ENCODE data around the gene RAB3C. TPM values are rescaled to one million over a fixed set of nuclear protein-coding genes. Genes with fewer than 3 reads are reported as not detected.

RAB3C gene
- total and polyA plus RNA-seq, 2 experiments from 2014 or later: 15.0 to 30.6 TPM

GRCh38 chr5:58886315-58887207 is 303.7 kb downstream of the RAB3C start:
- DNase-seq (ENCODE audit: low spot score) (peak; percentile 88), ATAC-seq (peak; percentile 97)
- no peaks in the 10 kb centered on the region; the same call in 1 of the 2 replicates for H3K4me1 ChIP-seq (ENCODE audit: insufficient read depth)
- no peak overlapping the region for H3K27ac Mint-ChIP-seq
- no peaks in the 10 kb centered on the region for H4K20me1 ChIP-seq (replicated peaks; ENCODE audit: insufficient read depth)
- TF ChIP-seq CTCF (conservative IDR thresholded peaks at IDR 0.05; ENCODE audit: low read depth in 2 of 2) (peak; percentile 94), EZH2 (IDR thresholded peaks at IDR 0.05; ENCODE audit: low read depth, unreplicated experiment) (no peak)
- no peaks in the 10 kb centered on the region for H3K79me2 ChIP-seq (replicated peaks; ENCODE audit: insufficient read depth)
- no peaks in the 10 kb centered on the region for H3K27me3 Mint-ChIP-seq (ENCODE audit: insufficient read depth, low read depth, poor library complexity)
- no peak overlapping the region for H3K4me2 ChIP-seq
- H3F3A ChIP-seq (replicated peaks; ENCODE audit: low read depth): no peaks in the 10 kb centered on the region
- H3K36me3 Mint-ChIP-seq (ENCODE audit: low read depth): peaks cover 3% of the 10 kb centered on the region; the same call in 1 of the 3 replicates
- H2AFZ ChIP-seq: peak overlapping the region; percentile 90
- no peak overlapping the region for H3K4me3 Mint-ChIP-seq
- no peaks in the 10 kb centered on the region for H3K9me2 ChIP-seq (ENCODE audit: insufficient read depth)
- H3K36me3 ChIP-seq (ENCODE audit: insufficient read depth): no peaks in the 10 kb centered on the region
- no peak overlapping the region for H3K4me3 ChIP-seq
- peaks cover 8% of the 10 kb centered on the region; the same call in 2 of the 3 replicates for H3K9me3 Mint-ChIP-seq
- no peak overlapping the region for H3K27ac ChIP-seq (ENCODE audit: low read depth)
- H3K27me3 ChIP-seq (ENCODE audit: insufficient read depth): no peaks in the 10 kb centered on the region
- peaks cover 15% of the 10 kb centered on the region for H3K4me1 Mint-ChIP-seq

GRCh38 chr5:58887311-58887710 is 304.4 kb downstream of the RAB3C start:
- Histone ChIP-seq H3K4me3 (no peak overlapping the region), H3K27me3 (ENCODE audit: insufficient read depth) (no peaks in the 10 kb centered on the region), H3K79me2 (replicated peaks; ENCODE audit: insufficient read depth) (no peaks in the 10 kb centered on the region), H2AFZ (peak overlapping the region; percentile 90), H3K9me2 (ENCODE audit: insufficient read depth) (no peaks in the 10 kb centered on the region), H3K27ac (ENCODE audit: low read depth) (no peak overlapping the region), H4K20me1 (replicated peaks; ENCODE audit: insufficient read depth) (no peaks in the 10 kb centered on the region), H3K4me2 (no peak overlapping the region), H3K36me3 (ENCODE audit: insufficient read depth) (no peaks in the 10 kb centered on the region), H3K4me1 (ENCODE audit: insufficient read depth) (no peaks in the 10 kb centered on the region; the same call in 1 of the 2 replicates), H3F3A (replicated peaks; ENCODE audit: low read depth) (no peaks in the 10 kb centered on the region)
- Mint-ChIP-seq H3K27ac (no peak overlapping the region), H3K36me3 (ENCODE audit: low read depth) (peaks cover 3% of the 10 kb centered on the region; the same call in 1 of the 3 replicates), H3K27me3 (ENCODE audit: insufficient read depth, low read depth, poor library complexity) (no peaks in the 10 kb centered on the region), H3K4me3 (no peak overlapping the region), H3K9me3 (peaks cover 8% of the 10 kb centered on the region; the same call in 2 of the 3 replicates), H3K4me1 (peaks cover 17% of the 10 kb centered on the region)
- ATAC-seq (no peak), DNase-seq (ENCODE audit: low spot score) (no peak)
- TF ChIP-seq NANOG (IDR thresholded peaks at IDR 0.05; ENCODE audit: borderline replicate concordance) (no peak), ZNF331 (CRISPR knock-in tag; IDR thresholded peaks at IDR 0.05; ENCODE audit: low read depth) (no peak), REST (IDR thresholded peaks at IDR 0.05; ENCODE audit: unreplicated experiment) (no peak), ZNF462 (CRISPR knock-in tag; IDR thresholded peaks at IDR 0.05) (no peak), ZNF114 (CRISPR knock-in tag; IDR thresholded peaks at IDR 0.05) (no peak)
